GM12891 (cell line): ENCODE measurements around the gene TPRKB.
"Not testable (repeated sequence)": the region's sequence is repeated elsewhere in the genome, so short reads cannot be mapped to it uniquely, and the experiment has no call there.

Source experiments
- POLR2A ChIP-seq: IDR thresholded peaks from 2 replicates; pipeline ENCODE4 v1.6.1; 2011; ENCODE audit warnings: low read depth, low read length, control low read depth
- POLR2AphosphoS5 ChIP-seq: IDR thresholded peaks from 2 replicates; pipeline ENCODE4 v1.6.1; 2011; ENCODE audit warnings: low read depth, low read length, control low read depth
- POU2F2 ChIP-seq: IDR thresholded peaks from 2 replicates; pipeline ENCODE4 v1.6.1; 2011; ENCODE audit warnings: low read depth, mild to moderate bottlenecking, control low read depth, low read length, moderate library complexity
- SPI1 ChIP-seq: IDR thresholded peaks from 2 replicates; pipeline ENCODE4 v1.6.1; 2011; ENCODE audit warnings: low read depth, low read length, control low read depth
- TAF1 ChIP-seq: IDR thresholded peaks from 2 replicates; pipeline ENCODE4 v1.6.1; 2011; ENCODE audit warnings: low read depth, low read length, control low read depth

DNA sequence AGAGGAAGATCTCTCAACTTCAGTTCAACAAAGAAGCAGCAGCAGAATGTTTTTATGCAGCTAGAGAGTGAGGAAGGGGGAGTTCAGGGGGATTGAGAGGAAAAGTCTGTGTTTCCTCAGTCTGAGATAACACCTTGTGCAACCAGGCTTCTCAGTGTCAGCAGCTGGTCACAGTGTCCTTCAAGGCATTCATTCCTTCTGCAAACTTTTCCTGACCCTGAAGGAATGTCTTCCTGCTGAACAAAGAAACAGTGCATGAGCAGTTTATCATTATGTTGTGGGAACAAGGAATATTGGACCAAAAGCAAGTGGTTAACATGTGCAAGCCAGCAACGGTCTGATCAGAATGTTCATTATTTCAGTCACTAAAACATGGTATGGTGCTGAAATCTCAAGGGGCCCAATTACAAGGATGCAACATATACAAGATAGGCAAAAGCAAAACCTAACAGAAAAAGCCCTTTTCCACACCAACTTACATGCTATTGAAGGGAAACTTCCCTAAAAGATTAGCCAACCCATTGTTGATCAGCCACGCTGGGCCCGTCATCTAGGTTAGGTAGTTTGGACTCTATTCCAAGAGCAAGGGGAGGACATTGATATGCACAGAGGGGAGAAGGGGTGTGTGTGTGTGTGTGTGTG is 34.2 kb downstream of the TPRKB start:
- not testable (repeated sequence) for TF ChIP-seq POLR2A, POLR2AphosphoS5, TAF1, SPI1, POU2F2
